Esophagus squamous epithelium (tissue), 4 donors: ENCODE data around the gene AOC2.
"Not testable (repeated sequence)": the region's sequence is repeated elsewhere in the genome, so short reads cannot be mapped to it uniquely, and the experiment has no call there.

Experiments used
- POLR2A ChIP-seq, 4 donors: fragments of 450-650 bp; IDR thresholded peaks; one replicate each; pipeline ENCODE4 v1.6.1; 2017; ENCODE audit warnings: antibody characterized with exemption in 4 of 4, mild to moderate bottlenecking in 4 of 4, moderate library complexity in 3 of 4
- TF ChIP-seq, protein P1 (sequence below), 6 experiments: fragments of 450-650 bp in 4 of 6; fragments of 200-600 bp in 2 of 6; sonication (generic) in 2 of 6; IDR thresholded peaks; one replicate each; pipeline ENCODE4 v1.5.1; 2016 to 2019; ENCODE audit warnings: antibody characterized with exemption in 6 of 6, mild to moderate bottlenecking in 4 of 6, moderate library complexity in 4 of 6

DNA sequence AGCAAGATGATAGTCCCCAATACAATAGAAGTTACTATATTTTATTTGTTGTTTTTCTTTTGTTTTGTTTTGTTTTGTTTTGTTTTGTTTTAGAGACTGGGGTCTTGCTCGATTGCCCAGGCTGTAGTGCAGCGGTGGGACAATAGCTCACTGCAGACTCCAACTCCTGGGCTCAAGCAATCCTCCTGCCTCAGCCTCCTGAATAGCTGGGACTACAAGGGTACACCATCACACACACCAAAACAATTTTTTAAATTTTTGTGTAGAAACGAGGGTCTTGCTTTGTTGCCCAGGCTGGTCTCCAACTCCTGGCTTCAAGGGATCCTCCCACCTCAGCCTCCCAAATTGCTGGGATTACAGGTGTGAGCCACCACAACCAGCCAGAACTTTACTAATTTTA, 55.6 kb downstream of the AOC2 start:
- TF ChIP-seq POLR2A (IDR thresholded peaks at IDR 0.05) = not testable (repeated sequence)
- TF ChIP-seq, protein P1, sequence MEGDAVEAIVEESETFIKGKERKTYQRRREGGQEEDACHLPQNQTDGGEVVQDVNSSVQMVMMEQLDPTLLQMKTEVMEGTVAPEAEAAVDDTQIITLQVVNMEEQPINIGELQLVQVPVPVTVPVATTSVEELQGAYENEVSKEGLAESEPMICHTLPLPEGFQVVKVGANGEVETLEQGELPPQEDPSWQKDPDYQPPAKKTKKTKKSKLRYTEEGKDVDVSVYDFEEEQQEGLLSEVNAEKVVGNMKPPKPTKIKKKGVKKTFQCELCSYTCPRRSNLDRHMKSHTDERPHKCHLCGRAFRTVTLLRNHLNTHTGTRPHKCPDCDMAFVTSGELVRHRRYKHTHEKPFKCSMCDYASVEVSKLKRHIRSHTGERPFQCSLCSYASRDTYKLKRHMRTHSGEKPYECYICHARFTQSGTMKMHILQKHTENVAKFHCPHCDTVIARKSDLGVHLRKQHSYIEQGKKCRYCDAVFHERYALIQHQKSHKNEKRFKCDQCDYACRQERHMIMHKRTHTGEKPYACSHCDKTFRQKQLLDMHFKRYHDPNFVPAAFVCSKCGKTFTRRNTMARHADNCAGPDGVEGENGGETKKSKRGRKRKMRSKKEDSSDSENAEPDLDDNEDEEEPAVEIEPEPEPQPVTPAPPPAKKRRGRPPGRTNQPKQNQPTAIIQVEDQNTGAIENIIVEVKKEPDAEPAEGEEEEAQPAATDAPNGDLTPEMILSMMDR (IDR thresholded peaks at IDR 0.05) = not testable (repeated sequence)
